SK-N-SH (cell line): ENCODE data around the gene COL8A1. TPM values are rescaled to one million over a fixed set of nuclear protein-coding genes. Genes with fewer than 3 reads are reported as not detected.
A peak's percentile ranks its signal among the peaks of the same experiment; 100 is the strongest.

Experiments
- CTCF ChIA-PET: fragments of 300-600, 350-600 bp; formaldehyde crosslinking; extraction: SDS; loops from one replicate; lab custom pipeline; 2021; lab: Yijun Ruan, JAX
- POLR2A ChIA-PET: fragments of 350-600 bp; sonication (Branson Sonifier 250); formaldehyde crosslinking; extraction: SDS; loops from one replicate; lab custom pipeline; 2020; ENCODE audit warnings: antibody characterized with exemption, inconsistent platforms; lab: Yijun Ruan, JAX
- DNase-seq: peaks from one replicate; pipeline ENCODE4 v3.0.0; 2012
- H2AFZ ChIP-seq: fragments of 200-600 bp; sonication (generic); 2 replicates; pipeline ENCODE4 v1.8.1; 2016; ENCODE audit warnings: antibody characterized with exemption, mild to moderate bottlenecking, low read depth
- H3F3A ChIP-seq: fragments of 200-600 bp; sonication (generic); replicated peaks from 2 replicates; pipeline ENCODE3; 2016; ENCODE audit warnings: antibody characterized with exemption, mild to moderate bottlenecking; ENCODE audit not compliant: insufficient read depth
- H3K27ac ChIP-seq, 2 experiments: fragments of 200-500 bp in 1 of 2; fragments of 200-600 bp in 1 of 2; sonication (Bioruptor generic) in 1 of 2; sonication (generic), shearing (Covaris generic) in 1 of 2; 2 replicates each; pipeline versions ENCODE4 v1.5.1 to v1.6.1; 2014 to 2016; ENCODE audit warnings: low read depth in 2 of 2, inconsistent platforms in 1 of 2, low read length in 1 of 2, mild to moderate bottlenecking in 1 of 2, mixed read lengths in 1 of 2
- H3K27me3 ChIP-seq: fragments of 200-600 bp; sonication (generic), shearing (Covaris generic); 2 replicates; pipeline ENCODE4 v1.6.1; 2016; ENCODE audit warnings: mixed run types; ENCODE audit not compliant: insufficient read depth
- H3K36me3 ChIP-seq, 2 experiments: fragments of 200-500 bp in 1 of 2; fragments of 200-600 bp in 1 of 2; sonication (Bioruptor generic) in 1 of 2; sonication (generic) in 1 of 2; replicated peaks in 1 of 2; 2 replicates each; pipeline versions ENCODE3 to v1.5.1; 2014 to 2016; ENCODE audit warnings: low read length in 1 of 2, mild to moderate bottlenecking in 1 of 2; ENCODE audit not compliant: insufficient read depth in 2 of 2, control insufficient read depth in 1 of 2
- H3K4me1 ChIP-seq, 2 experiments: fragments of 200-500 bp in 1 of 2; fragments of 200-600 bp in 1 of 2; sonication (Bioruptor generic) in 1 of 2; sonication (generic), shearing (Covaris generic) in 1 of 2; 2 replicates each; pipeline versions ENCODE4 v1.5.1 to v1.6.1; 2014 to 2016; ENCODE audit warnings: low read depth in 1 of 2, low read length in 1 of 2, mixed run types in 1 of 2; ENCODE audit not compliant: insufficient read depth in 2 of 2, control insufficient read depth in 1 of 2
- H3K4me2 ChIP-seq: fragments of 200-600 bp; sonication (generic), shearing (Covaris generic); 2 replicates; pipeline ENCODE4 v1.6.1; 2017; ENCODE audit warnings: mixed run types
- H3K4me3 ChIP-seq, 2 experiments: fragments of 200-500 bp in 1 of 2; fragments of 200-600 bp in 1 of 2; sonication (Bioruptor generic) in 1 of 2; sonication (generic), shearing (Covaris generic) in 1 of 2; 2 replicates each; pipeline versions ENCODE4 v1.5.1 to v1.8.1; 2014 to 2016; ENCODE audit warnings: low read depth in 2 of 2, inconsistent platforms in 1 of 2, low read length in 1 of 2, mild to moderate bottlenecking in 1 of 2, mixed read lengths in 1 of 2, moderate library complexity in 1 of 2
- H3K79me2 ChIP-seq: fragments of 200-600 bp; sonication (generic); 2 replicates; pipeline ENCODE4 v1.8.1; 2017; ENCODE audit warnings: mild to moderate bottlenecking; ENCODE audit not compliant: insufficient read depth
- H3K9ac ChIP-seq: fragments of 200-600 bp; sonication (generic); 2 replicates; pipeline ENCODE4 v1.6.1; 2017; ENCODE audit warnings: mixed run types
- H3K9me2 ChIP-seq: fragments of 200-600 bp; sonication (generic); 2 replicates; pipeline ENCODE4 v1.6.1; 2017; ENCODE audit warnings: mixed run types
- H3K9me3 ChIP-seq: fragments of 200-600 bp; sonication (generic); 2 replicates; pipeline ENCODE4 v1.6.1; 2017; ENCODE audit warnings: mixed run types, mild to moderate bottlenecking, moderate library complexity
- H4K20me1 ChIP-seq: fragments of 200-600 bp; sonication (generic); 2 replicates; pipeline ENCODE4 v1.6.1; 2017; ENCODE audit warnings: mild to moderate bottlenecking, mixed run types; ENCODE audit not compliant: insufficient read depth
- CHD2 ChIP-seq: fragments of 150-350 bp; IDR thresholded peaks from 2 replicates; pipeline ENCODE4 v1.6.1; 2018; ENCODE audit warnings: low read length; ENCODE audit not compliant: partially characterized antibody
- EZH2phosphoT487 ChIP-seq: fragments of 200-600 bp; sonication (generic); IDR thresholded peaks from 2 replicates; pipeline ENCODE4 v1.6.1; 2017; ENCODE audit warnings: low read depth, mixed run types, mild to moderate bottlenecking, antibody characterized with exemption, moderate library complexity, borderline replicate concordance
- FOSL2 ChIP-seq: IDR thresholded peaks from 2 replicates; pipeline ENCODE4 v1.4.0; 2012; ENCODE audit warnings: low read depth, mild to moderate bottlenecking, moderate library complexity, borderline replicate concordance
- GATA2 ChIP-seq: sonication (generic); formaldehyde crosslinking; IDR thresholded peaks from 2 replicates; pipeline ENCODE4 v1.5.0; 2020; ENCODE audit warnings: mild to moderate bottlenecking, missing genetic modification reagents
- JUND ChIP-seq: IDR thresholded peaks from 2 replicates; pipeline ENCODE4 v1.4.0; 2012
- MXI1 ChIP-seq: IDR thresholded peaks from 2 replicates; pipeline ENCODE4 v1.6.1; 2012; ENCODE audit warnings: mild to moderate bottlenecking, low read depth, low read length, improper control_type of control experiment
- NFIC ChIP-seq: IDR thresholded peaks from 2 replicates; pipeline ENCODE4 v1.4.0; 2012; ENCODE audit warnings: borderline replicate concordance
- POLR2AphosphoS5 ChIP-seq: IDR thresholded peaks from 2 replicates; pipeline ENCODE4 v1.6.1; 2012; ENCODE audit warnings: low read depth, low read length
- RAD21 ChIP-seq: IDR thresholded peaks from 2 replicates; pipeline ENCODE4 v1.6.1; 2012; ENCODE audit warnings: mild to moderate bottlenecking, low read length
- SMC3 ChIP-seq: IDR thresholded peaks from 2 replicates; pipeline ENCODE4 v1.6.1; 2012; ENCODE audit warnings: low read depth, low read length, improper control_type of control experiment
- TCF12 ChIP-seq: IDR thresholded peaks from 2 replicates; pipeline ENCODE4 v1.4.0; 2012
- TEAD4 ChIP-seq: IDR thresholded peaks from 2 replicates; pipeline ENCODE4 v1.4.0; 2012; ENCODE audit warnings: mild to moderate bottlenecking, borderline replicate concordance; ENCODE audit not compliant: insufficient read depth
- YY1 ChIP-seq: IDR thresholded peaks from 2 replicates; pipeline ENCODE4 v1.4.0; 2012; ENCODE audit warnings: low read depth, mild to moderate bottlenecking
- WGBS: methylation state at CpG from one replicate; pipeline ENCODE4 v1.1.6; 2017; ENCODE audit warnings: low lambda C conversion rate; 5-methylcytosine and 5-hydroxymethylcytosine counted together
- polyA plus RNA-seq, 3 experiments: library from polyadenylated mRNA; depleted of rRNA; stranded (reverse); fragments of >200 nt; gene quantifications; 2 replicates each; pipeline ENCODE4 v1.2.3, GENCODE V29; 2012
- TF ChIP-seq, protein P1 (sequence below): IDR thresholded peaks from 2 replicates; pipeline ENCODE4 v1.4.0; 2012; ENCODE audit warnings: low read depth, borderline replicate concordance
- TF ChIP-seq, protein P2 (sequence below): IDR thresholded peaks from 2 replicates; pipeline ENCODE4 v1.4.0; 2012; ENCODE audit warnings: low read depth
- TF ChIP-seq, protein P3 (sequence below): fragments of 200-600 bp; sonication (generic); IDR thresholded peaks from 2 replicates; pipeline ENCODE4 v1.6.1; 2017; ENCODE audit warnings: antibody characterized with exemption, mild to moderate bottlenecking, moderate library complexity

The COL8A1 gene
- polyA plus RNA-seq, 1 of the 3 experiments (the other 2 are of a cell fraction): 4.0 TPM

DNA sequence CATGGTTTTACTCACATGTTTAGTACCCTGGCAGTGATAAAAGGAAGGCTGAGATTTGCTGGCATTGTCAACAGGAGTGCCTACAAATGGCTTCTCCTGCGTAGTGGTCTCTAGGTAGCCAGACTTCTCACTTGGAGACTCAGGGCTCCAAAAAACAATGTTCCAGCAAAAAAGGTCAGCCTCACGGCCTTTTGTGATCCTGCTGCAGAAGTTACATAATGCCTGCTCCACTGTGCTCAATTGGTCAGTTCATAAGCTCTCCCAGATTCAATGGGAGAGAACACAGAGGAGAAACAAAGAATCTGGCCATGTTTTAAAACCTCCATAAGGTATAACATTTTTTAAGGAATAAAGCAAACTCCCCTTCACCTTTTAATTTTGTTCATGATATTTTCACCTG is 103.2 kb downstream of the COL8A1 start:
- Histone ChIP-seq H3F3A (peaks cover 5% of the 10 kb centered on the region), H3K79me2 (no peaks in the 10 kb centered on the region), H3K9ac (no peak overlapping the region), H3K36me3 (no peaks in the 10 kb centered on the region), H3K9me3 (no peaks in the 10 kb centered on the region), H3K4me1 (no peaks in the 10 kb centered on the region), H2AFZ (no peak overlapping the region), H3K27ac (no peak overlapping the region), H3K27me3 (no peaks in the 10 kb centered on the region), H3K4me2 (no peak overlapping the region), H3K4me3 (no peak overlapping the region), H3K9me2 (no peaks in the 10 kb centered on the region), H4K20me1 (no peaks in the 10 kb centered on the region)
- DNase-seq: no peak
- CTCF ChIA-PET: interaction anchor here (1.3 to 1.5 kb wide), 2 partner anchors 12 to 96 kb away, joined by 3 to 5 read pairs; no protein-coding TSS in a partner anchor
- TF ChIP-seq GATA2 (no peak), YY1 (no peak), JUND (no peak), MXI1 (no peak), POLR2AphosphoS5 (no peak), CHD2 (no peak), NFIC (no peak), TEAD4 (no peak), RAD21 (no peak)
- TF ChIP-seq, protein P1, sequence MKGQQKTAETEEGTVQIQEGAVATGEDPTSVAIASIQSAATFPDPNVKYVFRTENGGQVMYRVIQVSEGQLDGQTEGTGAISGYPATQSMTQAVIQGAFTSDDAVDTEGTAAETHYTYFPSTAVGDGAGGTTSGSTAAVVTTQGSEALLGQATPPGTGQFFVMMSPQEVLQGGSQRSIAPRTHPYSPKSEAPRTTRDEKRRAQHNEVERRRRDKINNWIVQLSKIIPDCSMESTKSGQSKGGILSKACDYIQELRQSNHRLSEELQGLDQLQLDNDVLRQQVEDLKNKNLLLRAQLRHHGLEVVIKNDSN: no peak
- TF ChIP-seq, protein P2, sequence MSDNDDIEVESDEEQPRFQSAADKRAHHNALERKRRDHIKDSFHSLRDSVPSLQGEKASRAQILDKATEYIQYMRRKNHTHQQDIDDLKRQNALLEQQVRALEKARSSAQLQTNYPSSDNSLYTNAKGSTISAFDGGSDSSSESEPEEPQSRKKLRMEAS: no peak
- POLR2A ChIA-PET: no interaction called here
- WGBS: 5% methylated on average over 2 of the region's 2 CpGs

DNA sequence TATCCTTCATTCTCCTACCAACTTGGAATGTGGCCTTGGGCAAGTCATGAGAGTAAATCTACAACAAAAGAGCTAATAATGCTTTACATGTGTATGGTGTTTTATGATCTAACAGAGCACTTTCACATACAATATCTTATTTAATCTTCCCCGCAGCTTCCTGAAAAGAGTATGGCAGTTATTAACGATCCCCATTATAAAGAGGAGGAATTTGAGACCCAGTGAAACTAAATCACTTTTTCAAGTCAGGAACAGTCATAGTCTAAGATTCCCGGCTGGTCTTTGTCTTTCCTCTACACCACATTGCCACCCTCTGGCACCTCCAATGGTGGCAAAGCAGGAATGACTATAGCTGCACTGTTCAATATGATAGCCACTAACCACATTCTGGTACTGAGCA is 109.5 kb downstream of the COL8A1 start:
- Histone ChIP-seq H3K4me3 (no peak overlapping the region), H3K79me2 (no peaks in the 10 kb centered on the region), H3K4me2 (no peak overlapping the region), H3K9ac (no peak overlapping the region), H4K20me1 (no peaks in the 10 kb centered on the region), H3F3A (peaks cover 14% of the 10 kb centered on the region), H3K9me3 (no peaks in the 10 kb centered on the region), H3K36me3 (no peaks in the 10 kb centered on the region), H3K9me2 (no peaks in the 10 kb centered on the region), H3K27ac (peak overlapping the region in 1 of 2 experiments; percentile 14; a peak in 1 of 4 replicates), H2AFZ (peak overlapping the region; percentile 57; the same call in 1 of the 2 replicates), H3K4me1 (peaks cover 0 to 7% of the 10 kb centered on the region in 2 experiments; a peak in 2 of 4 replicates), H3K27me3 (no peaks in the 10 kb centered on the region)
- TF ChIP-seq EZH2phosphoT487: no peak
- peak; percentile 19; the same call in 1 of the 2 replicates for TF ChIP-seq SMC3
- no peak for TF ChIP-seq TCF12
- peak; percentile 51 for TF ChIP-seq RAD21
- no peak for TF ChIP-seq FOSL2
- TF ChIP-seq, protein P3, sequence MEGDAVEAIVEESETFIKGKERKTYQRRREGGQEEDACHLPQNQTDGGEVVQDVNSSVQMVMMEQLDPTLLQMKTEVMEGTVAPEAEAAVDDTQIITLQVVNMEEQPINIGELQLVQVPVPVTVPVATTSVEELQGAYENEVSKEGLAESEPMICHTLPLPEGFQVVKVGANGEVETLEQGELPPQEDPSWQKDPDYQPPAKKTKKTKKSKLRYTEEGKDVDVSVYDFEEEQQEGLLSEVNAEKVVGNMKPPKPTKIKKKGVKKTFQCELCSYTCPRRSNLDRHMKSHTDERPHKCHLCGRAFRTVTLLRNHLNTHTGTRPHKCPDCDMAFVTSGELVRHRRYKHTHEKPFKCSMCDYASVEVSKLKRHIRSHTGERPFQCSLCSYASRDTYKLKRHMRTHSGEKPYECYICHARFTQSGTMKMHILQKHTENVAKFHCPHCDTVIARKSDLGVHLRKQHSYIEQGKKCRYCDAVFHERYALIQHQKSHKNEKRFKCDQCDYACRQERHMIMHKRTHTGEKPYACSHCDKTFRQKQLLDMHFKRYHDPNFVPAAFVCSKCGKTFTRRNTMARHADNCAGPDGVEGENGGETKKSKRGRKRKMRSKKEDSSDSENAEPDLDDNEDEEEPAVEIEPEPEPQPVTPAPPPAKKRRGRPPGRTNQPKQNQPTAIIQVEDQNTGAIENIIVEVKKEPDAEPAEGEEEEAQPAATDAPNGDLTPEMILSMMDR: peak; percentile 60
- no peak for DNase-seq
- ChIA-PET POLR2A (no interaction called here), CTCF (no interaction called here)
- 20% methylated on average over 3 of the region's 3 CpGs for WGBS
